Fibroblast of the aortic adventitia (primary cell): Measurements from ENCODE around the gene NRCAM. TPM values are rescaled to one million over a fixed set of nuclear protein-coding genes. Genes with fewer than 3 reads are reported as not detected.

Source experiments
- DNase-seq: peaks from one replicate; pipeline ENCODE4 v3.0.0-alpha.2; 2010; ENCODE audit warnings: low read depth
- H3K4me3 ChIP-seq: 2 replicates; pipeline ENCODE4 v1.5.1; 2011; ENCODE audit warnings: low read depth, mild to moderate bottlenecking, control low read depth, low read length, moderate library complexity
- CTCF ChIP-seq: IDR thresholded peaks from 2 replicates; pipeline ENCODE4 v1.5.1; 2011; ENCODE audit warnings: mild to moderate bottlenecking, low read length, control low read depth, inconsistent platforms; ENCODE audit not compliant: insufficient read depth
- total RNA-seq: library from RNA; depleted of rRNA; stranded (reverse); fragments of >200 nt; gene quantifications from 2 replicates; pipeline ENCODE4 v1.2.3, GENCODE V29; 2012; ENCODE audit warnings: low replicate concordance

NRCAM gene
- total RNA-seq, 1 donor = 2.3 TPM

GRCh38 chr7:108321359-108321758 is 134.9 kb downstream of the NRCAM start:
- DNase-seq = no peak
- H3K4me3 ChIP-seq = no peak overlapping the region
- TF ChIP-seq CTCF = no peak

- TF ChIP-seq CTCF = no peak
- H3K4me3 ChIP-seq = no peak overlapping the region
- DNase-seq = no peak
Measured at GRCh38 chr7:108316708-108317107, 139.5 kb downstream of the NRCAM start.

GRCh38 chr7:108314551-108314950 is 141.7 kb downstream of the NRCAM start:
- DNase-seq = no peak
- H3K4me3 ChIP-seq = no peak overlapping the region
- TF ChIP-seq CTCF = no peak

- H3K4me3 ChIP-seq = no peak overlapping the region
- no peak for TF ChIP-seq CTCF
- DNase-seq = no peak
Measured at GRCh38 chr7:108314049-108314448, 142.2 kb downstream of the NRCAM start.

- H3K4me3 ChIP-seq = no peak overlapping the region
- no peak for TF ChIP-seq CTCF
- DNase-seq = no peak
Measured at GRCh38 chr7:108313086-108313485, 143.2 kb downstream of the NRCAM start.

GRCh38 chr7:108311446-108312168 is 144.6 kb downstream of the NRCAM start:
- TF ChIP-seq CTCF = no peak
- peak; percentile 78 for DNase-seq
- no peak overlapping the region for H3K4me3 ChIP-seq

- no peak overlapping the region for H3K4me3 ChIP-seq
- DNase-seq = peak; percentile 52
- no peak for TF ChIP-seq CTCF
Measured at GRCh38 chr7:108310351-108310750, 145.9 kb downstream of the NRCAM start.
